GM12892 (cell line): ENCODE data around the gene ZNRF2.

Experiments
- POLR2A ChIP-seq: IDR thresholded peaks from 2 replicates; pipeline ENCODE4 v1.6.1; 2011; ENCODE audit warnings: low read depth, low read length, control low read depth
- TAF1 ChIP-seq: IDR thresholded peaks from 2 replicates; pipeline ENCODE4 v1.6.1; 2011; ENCODE audit warnings: low read depth, mild to moderate bottlenecking, control low read depth, low read length, borderline replicate concordance

GRCh38 chr7:30331338-30331737, 46.9 kb downstream of the ZNRF2 start:
- TF ChIP-seq POLR2A = no peak
- TF ChIP-seq TAF1 = no peak
